ENCODE measurements around the gene FAM3B.

FAM3B gene

DNA sequence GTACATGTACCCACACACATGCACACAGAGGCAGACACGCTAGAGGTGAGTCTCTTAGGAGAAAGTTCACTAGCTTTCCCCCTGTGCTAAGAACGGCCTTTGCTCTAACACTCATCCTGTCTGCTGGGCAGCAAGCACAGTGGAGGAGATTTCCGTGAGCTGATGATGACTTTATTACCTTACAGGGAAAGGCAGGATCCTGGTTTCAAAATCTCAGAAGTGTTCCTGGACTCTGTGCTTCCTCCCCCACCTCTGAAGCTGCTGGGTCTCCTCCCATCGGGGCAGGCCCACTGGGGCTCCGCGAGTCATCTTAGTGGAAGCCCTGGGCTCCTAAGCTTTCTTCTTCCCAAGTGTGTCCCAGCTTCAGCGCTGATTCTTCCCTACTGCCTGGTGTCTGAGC is 2.7 kb downstream of the FAM3B start:
- DNase-seq = no peak

DNA sequence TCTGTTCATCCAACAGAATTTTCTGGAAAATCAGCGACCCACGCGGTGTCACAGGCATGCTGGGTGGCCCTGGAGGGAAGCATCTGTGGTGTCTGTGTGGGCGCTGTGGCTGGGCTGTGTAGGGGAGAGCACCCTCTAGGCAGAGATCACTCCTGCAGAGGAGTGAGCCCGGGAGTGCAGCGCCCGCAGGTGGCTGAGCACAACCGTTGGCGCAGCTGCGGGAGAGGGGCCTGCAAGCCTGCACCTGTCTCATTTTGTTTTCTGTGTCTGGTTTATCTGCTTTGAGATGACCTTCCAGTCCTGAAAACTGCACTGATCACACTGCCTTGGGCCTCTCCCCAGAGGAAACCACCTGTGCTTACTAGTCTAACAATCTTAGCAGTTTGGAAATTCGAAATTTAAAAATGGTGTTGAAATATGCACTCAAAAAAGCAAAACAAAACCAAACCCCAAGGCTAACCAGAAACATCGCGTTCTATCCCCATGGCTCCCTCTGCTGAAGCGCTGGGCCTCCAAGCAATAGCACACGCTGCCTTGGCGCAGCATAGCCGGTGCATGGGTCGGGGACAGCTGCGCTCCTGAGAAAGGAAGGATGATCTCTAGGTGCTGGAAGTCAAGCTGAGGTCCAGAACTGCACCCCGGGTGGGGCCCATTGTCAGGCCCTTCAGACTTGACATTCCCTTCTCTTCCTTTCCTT is 4.8 kb downstream of the FAM3B start:
- DNase-seq = no peak

DNA sequence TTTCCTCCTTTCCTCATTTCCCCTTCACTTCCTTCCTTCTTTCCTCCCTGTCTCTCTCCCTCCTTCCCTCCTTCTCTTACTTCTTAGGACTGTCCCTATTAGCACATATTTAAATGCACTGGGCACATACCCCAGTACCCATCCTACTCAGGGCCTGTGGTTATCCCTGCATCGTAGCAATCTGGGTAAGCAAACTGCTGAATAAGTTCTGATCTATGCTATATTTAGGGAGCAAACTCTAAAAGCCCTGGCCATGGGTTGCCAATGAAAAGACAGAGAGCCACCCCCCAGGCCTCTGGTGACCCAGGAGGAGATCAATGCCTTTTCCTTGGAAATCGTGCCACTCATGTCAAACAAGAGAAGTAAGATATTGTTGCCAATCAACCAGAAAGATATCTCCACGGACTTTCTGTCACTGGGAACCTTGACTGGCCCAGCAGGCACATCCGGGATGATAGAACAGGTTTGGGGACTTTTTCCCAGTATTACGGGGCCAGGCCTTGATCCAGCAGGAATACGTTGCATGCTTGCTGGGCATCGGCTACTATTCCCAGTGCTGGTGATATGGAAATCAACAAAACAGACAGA is 5.4 kb downstream of the FAM3B start:
- no peak for DNase-seq

DNA sequence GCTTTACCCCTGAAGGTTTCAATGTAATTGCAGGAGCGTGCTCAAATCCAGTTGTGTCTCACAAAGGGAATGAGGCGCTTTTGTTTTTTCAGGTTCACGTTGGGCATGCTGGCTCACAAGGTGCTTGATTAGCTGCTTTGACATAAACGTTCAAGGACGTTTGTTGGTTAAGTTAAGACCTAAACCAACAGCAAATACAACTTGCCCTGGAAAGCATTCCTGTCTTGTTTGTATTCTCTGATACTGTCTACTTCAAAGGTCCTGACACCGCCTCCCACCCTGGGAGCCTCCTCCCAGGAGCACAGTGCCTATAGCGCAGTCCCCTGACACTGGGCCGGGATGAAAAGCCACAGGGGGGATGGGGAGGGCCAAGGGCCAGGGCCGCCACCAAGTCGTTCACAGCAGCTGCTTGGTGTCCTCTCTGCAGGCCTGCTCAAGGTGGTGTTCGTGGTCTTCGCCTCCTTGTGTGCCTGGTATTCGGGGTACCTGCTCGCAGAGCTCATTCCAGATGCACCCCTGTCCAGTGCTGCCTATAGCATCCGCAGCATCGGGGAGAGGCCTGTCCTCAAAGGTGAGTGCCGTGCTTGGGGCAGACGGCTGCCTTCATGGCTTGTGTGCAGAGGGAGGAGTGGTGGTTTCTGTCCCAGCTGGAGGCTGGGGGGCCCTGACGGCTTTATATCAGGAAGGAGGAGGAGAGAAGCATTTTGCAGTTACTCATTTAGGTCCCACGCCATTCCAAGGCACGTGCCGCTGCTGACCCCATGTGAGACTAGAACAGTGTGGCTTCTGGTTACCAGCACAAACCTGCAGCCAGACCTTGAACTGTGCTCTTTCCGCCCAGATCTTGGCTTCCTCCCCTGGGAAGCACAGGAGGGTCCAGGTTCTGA is 6.1 kb downstream of the FAM3B start:
- no peak for DNase-seq

DNA sequence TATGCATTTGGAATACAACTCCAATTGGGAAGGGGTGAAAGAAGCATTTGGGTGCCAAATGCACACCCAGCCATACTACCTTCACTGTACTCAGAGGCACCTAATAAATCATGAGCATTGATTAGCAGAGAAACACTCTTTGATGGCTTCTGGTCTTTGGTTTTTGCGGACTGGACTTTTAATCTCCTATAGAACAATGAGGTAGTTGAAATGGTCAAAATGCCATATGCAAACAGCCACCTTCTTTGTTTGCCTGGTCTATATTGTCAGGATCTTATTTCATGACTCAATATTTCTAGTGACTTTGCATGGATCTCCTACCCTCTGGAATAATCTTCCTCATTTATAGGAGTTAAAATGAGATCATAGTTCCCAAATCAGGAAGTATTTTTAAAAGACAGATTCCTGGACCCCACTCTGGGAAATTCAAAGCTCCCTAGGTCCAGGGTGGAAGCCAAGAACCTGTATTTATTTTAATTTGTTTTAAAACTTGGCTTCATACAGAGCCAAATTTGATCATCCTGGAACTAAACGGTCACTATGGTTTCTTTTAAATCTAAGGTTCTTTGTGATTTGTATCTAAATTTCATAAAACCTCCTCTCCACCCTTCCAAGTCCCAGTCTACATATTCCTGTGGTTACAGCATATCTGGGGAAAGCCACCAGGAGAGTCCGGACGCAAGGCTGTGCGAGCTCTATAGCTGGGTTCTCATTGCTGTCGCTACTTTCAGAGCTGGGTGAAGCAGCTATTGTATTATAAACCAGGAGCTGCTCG is 8.7 kb downstream of the FAM3B start:
- DNase-seq = no peak

DNA sequence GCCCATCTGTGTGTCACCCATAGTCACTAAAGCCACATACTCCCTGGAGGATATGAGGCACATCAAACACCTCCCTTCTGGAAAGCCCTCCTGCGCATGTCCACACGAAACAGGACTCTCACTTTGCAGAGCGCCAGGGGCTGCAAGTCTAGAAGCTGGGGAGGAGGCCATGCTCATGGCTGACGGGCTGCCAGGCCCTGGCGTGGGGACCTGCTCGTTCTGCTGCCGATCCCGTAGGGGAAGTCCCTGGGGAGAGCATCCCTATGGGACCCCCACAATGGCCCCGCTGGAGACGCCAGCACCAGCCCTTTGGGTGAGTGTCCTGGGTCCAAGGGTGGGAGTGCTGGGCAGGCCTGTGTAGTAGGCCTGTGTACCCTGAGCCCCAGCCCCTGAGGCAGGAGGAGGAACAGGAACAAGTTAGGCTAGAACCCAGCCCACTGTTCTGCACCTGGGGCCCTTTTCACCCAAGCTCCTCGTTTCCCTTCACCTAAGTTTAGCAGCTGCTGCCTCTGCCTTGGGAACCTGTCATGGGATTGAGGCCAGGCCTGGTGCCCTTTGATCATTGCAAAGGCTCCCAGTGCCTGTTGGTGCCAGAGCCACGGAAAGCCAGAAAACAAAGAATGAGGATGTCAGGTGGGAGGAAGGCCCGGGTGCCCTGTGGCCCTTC is 9.9 kb downstream of the FAM3B start:
- no peak for DNase-seq

DNA sequence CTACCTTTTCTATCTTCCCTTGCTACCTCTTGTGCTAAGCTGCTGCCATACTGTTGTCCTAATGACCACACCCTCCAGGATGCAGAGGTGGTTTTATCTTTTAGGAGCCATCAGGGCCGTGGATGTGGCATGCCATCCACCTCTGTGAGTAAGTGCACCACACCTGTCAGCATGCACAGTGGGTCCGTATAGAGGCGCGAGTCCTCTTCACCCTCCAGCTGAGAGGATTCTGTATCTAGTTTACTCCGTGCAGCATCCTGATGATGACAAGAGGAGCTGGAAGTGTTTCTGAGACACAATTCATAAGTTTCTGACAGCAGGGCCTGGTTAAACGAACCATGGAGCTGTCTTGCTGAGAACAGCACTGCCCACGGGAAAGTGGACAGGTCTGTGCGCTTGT is 11.2 kb downstream of the FAM3B start:
- DNase-seq = no peak

DNA sequence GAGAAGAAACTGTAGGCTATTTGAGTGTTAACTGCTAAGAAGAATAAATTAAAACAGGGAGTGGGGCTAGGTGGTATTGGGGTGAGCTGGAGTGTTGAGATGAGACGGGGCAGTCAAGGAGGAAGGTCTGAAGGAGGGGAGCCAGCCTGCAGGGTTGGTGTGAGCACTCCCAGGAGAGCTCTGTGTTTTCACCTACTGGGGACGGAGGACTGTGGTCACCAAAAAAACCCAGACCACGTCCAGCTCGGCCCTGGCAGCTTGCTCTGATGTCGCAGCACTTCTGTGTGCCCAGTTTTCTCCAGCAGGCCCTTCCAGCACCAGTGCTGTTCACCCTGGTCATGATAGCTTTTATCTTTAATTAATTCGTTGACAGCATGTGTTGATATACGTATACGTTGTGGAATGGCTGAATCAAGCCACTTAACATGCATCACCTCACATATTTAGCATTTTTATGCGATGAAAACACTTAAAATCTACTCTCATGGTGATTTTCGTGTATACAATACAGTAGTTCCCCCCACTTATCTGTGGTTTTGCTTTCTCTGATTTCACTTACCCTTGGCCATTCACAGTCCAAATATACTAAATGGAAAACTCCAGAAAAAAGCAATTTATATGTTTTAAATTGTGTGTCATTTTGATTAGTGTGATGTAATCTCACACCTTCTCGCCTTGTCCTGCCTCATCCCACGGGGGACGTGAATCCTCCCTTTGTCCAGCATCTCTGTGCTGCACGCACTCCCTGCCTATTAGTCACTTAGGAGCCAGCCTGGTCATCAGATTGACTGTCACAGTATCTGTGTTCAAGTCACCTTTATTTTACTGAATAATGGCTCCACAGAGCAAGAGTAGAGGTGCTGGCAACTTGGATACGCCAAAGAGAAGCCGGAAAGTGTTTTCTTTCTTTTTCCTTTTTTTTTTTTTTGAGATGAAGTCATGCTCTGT is 12.3 kb downstream of the FAM3B start:
- no peak for DNase-seq

DNA sequence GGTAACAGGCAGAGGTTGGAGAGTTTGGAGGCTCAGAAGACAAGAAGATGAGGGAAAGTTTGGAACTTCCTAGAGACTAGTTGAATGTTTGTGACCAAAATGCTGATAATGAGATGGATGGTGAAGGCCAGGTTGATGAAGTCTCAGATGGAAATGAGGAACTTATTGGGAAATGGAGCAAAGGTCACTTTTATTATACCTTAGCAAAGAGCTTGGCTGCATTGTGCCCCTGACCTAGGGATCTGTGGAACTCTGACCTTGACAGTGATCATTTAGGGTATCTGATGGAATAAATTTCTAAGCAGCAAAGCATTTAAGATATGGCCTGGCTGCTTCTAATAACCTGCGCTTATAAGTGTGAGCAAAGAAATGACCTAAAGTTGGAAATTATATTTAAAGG is 17.2 kb downstream of the FAM3B start:
- no peak for DNase-seq

DNA sequence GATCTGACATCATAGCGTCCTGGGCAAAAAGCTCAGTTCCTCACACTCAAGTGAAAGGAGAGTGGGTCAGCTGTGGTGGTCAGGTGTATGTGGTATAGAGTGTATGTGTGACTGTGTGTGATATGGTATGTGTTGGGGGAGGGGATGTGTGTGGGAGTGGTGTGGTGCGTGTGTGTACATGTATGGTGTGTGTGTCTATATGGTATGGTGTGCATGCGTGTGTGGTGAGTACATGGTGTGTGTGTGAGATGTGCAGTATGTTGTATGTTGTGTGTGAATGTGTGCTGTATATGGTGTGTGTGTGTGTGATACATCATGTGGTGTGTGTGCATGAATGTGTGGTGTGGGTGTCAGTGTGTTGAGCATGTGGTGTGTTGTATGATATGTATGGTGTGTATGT is 20.9 kb downstream of the FAM3B start:
- no peak for DNase-seq

DNA sequence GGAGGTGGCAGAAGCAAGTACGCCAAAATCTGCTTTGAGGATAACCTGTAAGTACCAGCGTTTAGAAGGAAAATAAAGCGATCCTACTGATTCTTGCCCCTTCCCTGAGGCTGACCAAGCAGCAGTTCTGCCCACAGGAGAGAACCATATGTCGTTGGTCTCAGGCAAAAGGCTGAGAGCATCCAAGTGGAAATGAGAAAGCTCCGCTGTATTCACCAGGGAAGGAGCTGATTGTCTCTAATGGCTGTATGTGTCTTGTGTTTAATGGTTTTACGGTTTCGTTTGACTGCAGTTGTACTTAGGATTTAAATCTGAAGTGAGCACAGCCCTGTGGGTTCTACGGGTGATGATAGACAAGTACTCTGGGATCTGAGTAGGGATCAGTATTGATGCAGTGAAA is 21.9 kb downstream of the FAM3B start:
- DNase-seq = no peak

DNA sequence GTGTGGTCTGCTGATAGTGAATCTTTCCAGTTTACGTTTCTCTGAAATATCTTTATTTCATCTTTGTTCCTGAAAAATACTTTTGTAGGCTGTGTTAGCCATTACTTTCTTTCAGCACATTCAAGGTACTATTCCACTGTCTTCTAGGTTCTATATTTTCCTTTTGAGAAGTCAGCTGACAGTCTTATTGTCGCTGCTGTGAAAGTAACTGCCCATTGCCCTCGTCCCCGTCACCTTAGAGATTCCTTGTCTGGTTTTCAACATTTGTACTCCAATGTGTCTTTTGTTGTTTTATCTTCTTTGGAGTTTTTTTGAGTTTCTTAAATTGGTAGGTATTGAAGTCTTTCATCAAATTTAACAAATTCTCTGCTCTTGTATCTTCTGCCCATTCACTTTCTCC is 25.4 kb downstream of the FAM3B start:
- peak; percentile 4 for DNase-seq

DNA sequence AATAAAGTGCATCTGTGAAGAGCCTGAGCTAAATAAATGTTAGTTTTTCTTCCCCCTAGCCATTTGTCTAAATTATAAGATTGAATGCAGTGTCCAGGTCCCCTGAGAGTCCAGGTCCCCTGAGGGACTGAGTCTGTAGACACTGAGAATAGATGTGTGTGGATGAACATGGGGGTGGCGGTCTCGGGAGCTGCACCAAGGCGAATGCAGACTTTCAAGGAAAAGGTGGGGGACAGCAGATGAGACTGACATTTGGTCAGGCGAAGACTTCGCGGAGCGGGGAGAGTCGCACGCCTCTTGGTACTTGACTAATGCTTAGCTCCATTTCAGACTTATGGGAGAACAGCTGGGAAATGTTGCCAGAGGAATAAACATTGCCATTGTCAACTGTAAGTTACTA is 27.5 kb downstream of the FAM3B start:
- no peak for DNase-seq

DNA sequence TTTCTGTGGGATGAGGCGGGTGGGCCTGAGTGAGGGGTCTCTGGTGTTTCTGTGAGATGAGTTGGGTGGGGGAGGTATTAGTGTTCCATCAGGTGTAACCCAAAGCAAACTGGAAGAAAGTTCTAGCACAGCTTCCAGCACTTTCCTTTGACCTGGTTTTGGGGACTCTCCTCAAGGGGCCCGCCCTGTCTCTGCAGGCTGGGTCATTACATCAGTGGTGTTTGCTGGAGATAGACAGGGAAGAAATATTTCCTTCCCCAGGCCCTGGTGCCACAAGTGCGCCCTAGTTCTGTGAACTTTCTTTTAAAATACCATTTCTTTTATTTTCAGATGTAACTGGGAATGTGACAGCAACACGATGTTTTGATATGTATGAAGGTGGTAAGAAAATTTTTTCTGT is 28.8 kb downstream of the FAM3B start:
- no peak for DNase-seq

DNA sequence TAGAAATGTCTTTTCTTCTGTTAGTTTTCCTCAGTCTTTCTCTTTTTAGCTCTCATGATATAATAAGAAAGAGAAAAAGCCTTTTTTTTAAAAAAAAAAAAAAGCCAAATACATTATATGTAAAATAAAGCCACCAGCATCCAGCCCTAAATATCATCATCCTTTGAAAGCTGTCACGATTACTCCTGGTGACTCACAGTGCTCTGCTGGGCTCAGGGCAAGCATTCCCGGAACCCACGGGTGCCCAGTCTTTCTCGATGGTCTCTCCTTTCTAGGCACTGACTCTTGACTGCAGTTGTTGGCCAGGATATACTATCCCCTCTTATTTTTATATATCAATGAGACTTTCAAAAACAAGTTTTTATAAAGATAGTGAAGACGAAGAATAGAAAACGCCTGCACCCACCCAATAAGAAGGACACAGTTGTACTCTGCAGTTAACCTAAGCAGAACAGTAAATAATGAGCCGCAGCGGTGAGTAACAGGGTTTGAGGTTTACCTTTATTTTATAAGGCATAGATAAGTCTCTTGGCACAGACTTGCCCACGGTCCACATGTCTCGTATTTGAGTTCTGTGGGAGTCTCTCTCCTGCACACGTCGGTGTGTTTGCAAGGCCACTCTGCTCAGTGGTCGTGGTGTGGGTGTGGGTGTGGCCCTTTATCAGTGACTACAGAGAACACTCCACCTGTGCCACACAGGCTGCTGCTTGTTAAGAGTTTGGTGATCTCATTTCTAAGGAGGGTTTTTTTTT is 29.5 kb downstream of the FAM3B start:
- DNase-seq = no peak

DNA sequence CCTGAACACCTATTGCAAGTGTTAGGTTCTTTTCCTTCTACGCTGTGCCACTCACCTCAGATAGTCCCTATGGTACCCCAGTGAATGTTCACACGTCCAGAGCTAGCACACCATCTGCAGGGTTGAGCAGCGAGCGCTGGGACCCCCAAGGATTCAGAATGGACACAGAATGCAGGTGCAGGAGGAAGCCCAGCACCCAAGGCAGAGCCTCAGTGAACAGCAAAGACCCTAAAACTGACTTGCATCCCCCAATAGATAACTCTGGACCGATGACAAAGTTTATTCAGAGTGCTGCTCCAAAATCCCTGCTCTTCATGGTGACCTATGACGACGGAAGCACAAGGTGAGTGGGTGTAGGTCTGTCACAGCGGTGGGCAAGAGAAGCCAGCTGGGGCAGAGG is 30.2 kb downstream of the FAM3B start:
- no peak for DNase-seq

DNA sequence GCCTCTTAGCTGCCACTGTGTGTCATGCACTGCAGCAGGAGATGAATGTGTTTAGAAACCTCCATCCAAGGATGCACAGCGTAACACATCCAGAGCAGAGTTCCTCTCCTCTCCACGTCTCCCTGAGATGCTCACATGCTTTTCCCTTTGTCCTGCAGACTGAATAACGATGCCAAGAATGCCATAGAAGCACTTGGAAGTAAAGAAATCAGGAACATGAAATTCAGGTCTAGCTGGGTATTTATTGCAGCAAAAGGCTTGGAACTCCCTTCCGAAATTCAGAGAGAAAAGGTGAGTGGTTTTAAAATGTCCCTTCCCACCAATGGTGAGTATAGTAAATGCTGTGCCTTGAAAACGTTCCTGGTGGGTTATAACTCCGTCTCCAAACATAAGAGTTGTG is 31.8 kb downstream of the FAM3B start:
- DNase-seq = no peak

DNA sequence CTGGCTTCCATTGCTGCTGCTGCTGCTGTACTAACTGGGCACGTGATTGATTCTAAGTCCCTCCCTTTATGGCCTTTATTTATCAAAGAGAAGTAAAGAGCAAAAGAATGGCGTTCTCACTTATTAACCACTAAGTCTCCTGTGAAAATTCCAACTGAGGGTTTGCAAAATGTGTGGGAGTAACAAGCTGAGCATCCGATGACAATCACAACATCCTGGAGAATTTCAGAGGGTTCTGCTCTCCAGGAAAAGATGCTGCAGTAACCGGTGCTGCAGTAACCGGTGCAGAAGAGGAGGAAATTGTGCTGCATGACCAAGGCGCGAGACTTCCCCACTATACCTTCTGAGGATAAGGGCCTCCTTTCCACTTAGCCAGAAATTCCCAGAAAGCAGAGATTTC is 32.5 kb downstream of the FAM3B start:
- no peak for DNase-seq

DNA sequence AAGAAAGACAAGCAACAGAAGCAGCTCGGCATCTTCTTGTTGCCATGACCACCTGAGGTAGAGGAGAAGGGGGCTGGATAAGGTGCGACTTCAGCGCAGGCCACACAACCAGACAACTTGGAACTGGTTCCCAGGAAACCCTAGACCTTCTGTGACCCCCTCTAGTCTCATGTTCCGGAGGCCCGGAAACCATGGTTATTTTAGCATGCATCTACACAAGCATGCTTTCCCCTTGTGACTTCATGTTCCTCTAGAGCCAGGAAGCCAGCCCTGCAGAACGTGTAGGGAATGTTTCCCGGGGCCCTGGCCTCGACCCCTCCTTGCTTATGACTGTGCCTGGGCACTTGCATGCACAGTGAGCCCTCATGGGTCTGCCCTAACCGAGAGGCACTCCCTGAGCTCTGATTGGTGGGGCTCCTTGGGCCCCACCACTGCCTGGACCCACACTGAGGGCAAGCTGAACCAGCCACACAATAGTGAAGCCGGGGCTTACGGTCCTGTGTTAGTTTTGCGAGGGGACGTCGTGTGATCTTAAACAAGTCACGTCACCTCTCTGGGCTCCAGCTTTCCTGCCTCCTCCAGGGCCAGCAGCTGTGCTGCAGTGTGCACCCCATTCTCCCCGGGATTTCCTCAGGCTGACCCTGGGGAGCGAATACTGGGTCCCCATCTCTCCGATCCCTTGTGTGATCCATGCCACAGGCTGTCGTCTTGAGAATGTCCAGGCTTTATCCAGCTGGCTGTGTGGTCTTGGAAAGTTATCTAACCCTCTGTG is 33.2 kb downstream of the FAM3B start:
- no peak for DNase-seq

Measured in NCI-H2029 treated with DMSO at 0.1 percent for 48 hours (cell line).